Mammary epithelial cell (primary cell): Measurements from ENCODE around the gene AQP2.

Experiments used
- CTCF ChIP-seq, 2 donors: IDR thresholded peaks in 1 of 2; conservative IDR thresholded peaks in 1 of 2; 2 replicates each; pipeline ENCODE4 v1.5.1; 2011 to 2012; ENCODE audit warnings: inconsistent platforms in 2 of 2, low read length in 2 of 2, mild to moderate bottlenecking in 2 of 2, control low read depth in 1 of 2, low read depth in 1 of 2; ENCODE audit not compliant: insufficient read depth in 1 of 2; ENCODE audit errors: extremely low read depth in 1 of 2
- EZH2 ChIP-seq: IDR thresholded peaks from 2 replicates; pipeline ENCODE4 v1.6.1; 2012; ENCODE audit warnings: low read length, inconsistent platforms, borderline replicate concordance

DNA sequence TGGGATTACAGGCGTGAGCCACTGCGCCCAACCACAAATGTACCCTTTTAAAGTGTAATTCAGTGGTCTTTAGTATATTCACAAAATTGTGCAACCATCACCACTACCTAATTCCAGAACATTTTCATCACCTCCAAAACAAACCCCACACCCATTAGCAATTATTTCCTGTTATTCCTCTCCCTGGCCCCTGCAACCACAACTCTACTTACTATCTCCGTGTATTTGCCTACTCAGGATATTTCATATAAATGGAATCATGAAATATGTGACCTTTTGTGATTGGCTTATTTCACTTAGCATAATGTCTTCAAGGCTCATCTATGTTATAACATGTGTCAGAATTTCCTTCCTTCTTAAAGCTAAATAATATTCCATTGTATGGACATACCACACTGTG is 16.0 kb upstream of the AQP2 start:
- TF ChIP-seq CTCF (conservative IDR thresholded peaks at IDR 0.05 in 1 of 2, IDR thresholded peaks at IDR 0.05 in 1 of 2; ENCODE audit: extremely low read depth in 1 of 2, insufficient read depth in 1 of 2, low read depth in 1 of 2, low read length in 2 of 2) = no peak
- TF ChIP-seq EZH2 = no peak
